Spleen (tissue), 11 donors: Measurements from ENCODE around the gene ACACA. TPM values are rescaled to one million over a fixed set of nuclear protein-coding genes. Genes with fewer than 3 reads are reported as not detected.
"Not testable (repeated sequence)": the region's sequence is repeated elsewhere in the genome, so short reads cannot be mapped to it uniquely, and the experiment has no call there.

Experiments used
- DNase-seq: peaks from one replicate; pipeline ENCODE4 v3.0.0-alpha.2; 2020
- H3K27ac ChIP-seq, 8 donors: fragments of 200-600 bp; sonication (generic) in 7 of 8; 1 replicate in 4 of 8; 2 replicates in 4 of 8; pipeline versions ENCODE4 v1.5.0 to v1.8.0; 2016 to 2021; ENCODE audit warnings: inconsistent platforms in 4 of 8, mild to moderate bottlenecking in 4 of 8, moderate library complexity in 1 of 8
- H3K27me3 ChIP-seq, 7 donors: fragments of 200-600 bp; sonication (generic) in 6 of 7; replicated peaks in 1 of 7; 1 replicate in 4 of 7; 2 replicates in 3 of 7; pipeline versions ENCODE4 v1.5.0 to v1.8.0; 2016 to 2021; ENCODE audit warnings: inconsistent platforms in 3 of 7, mild to moderate bottlenecking in 1 of 7
- H3K36me3 ChIP-seq, 6 donors: fragments of 200-600 bp; sonication (generic) in 5 of 6; 1 replicate in 4 of 6; 2 replicates in 2 of 6; pipeline versions ENCODE4 v1.5.0 to v1.8.0; 2016 to 2021; ENCODE audit warnings: inconsistent platforms in 2 of 6
- H3K4me1 ChIP-seq, 6 donors: fragments of 200-600 bp; sonication (generic) in 5 of 6; 1 replicate in 3 of 6; 2 replicates in 3 of 6; pipeline versions ENCODE4 v1.5.0 to v1.8.0; 2016 to 2021; ENCODE audit warnings: inconsistent platforms in 3 of 6
- H3K4me3 ChIP-seq, 8 donors: fragments of 200-600 bp; sonication (generic) in 7 of 8; 1 replicate in 4 of 8; 2 replicates in 4 of 8; pipeline versions ENCODE4 v1.5.0 to v1.8.0; 2016 to 2021; ENCODE audit warnings: inconsistent platforms in 4 of 8, mild to moderate bottlenecking in 4 of 8, moderate library complexity in 2 of 8
- H3K9me3 ChIP-seq, 8 donors: fragments of 200-600 bp; sonication (generic) in 7 of 8; 1 replicate in 4 of 8; 2 replicates in 4 of 8; pipeline versions ENCODE4 v1.5.0 to v1.8.0; 2016 to 2021; ENCODE audit warnings: inconsistent platforms in 4 of 8
- CTCF ChIP-seq, 11 experiments: fragments of 200-600 bp in 7 of 11; fragments of 450-650 bp in 4 of 11; sonication (generic) in 4 of 11; IDR thresholded peaks in 8 of 11; conservative IDR thresholded peaks in 3 of 11; 1 replicate in 7 of 11; 2 replicates in 4 of 11; pipeline versions ENCODE4 v1.4.0 to v1.8.0; 2016 to 2021; ENCODE audit warnings: antibody characterized with exemption in 11 of 11, inconsistent platforms in 4 of 11, mild to moderate bottlenecking in 1 of 11
- POLR2A ChIP-seq, 3 donors: fragments of 450-650 bp; IDR thresholded peaks; one replicate each; pipeline ENCODE4 v1.5.1; 2017; ENCODE audit warnings: antibody characterized with exemption in 3 of 3, mild to moderate bottlenecking in 1 of 3
- POLR2AphosphoS5 ChIP-seq, 3 donors: sonication (generic); formaldehyde crosslinking; IDR thresholded peaks; one replicate each; pipeline ENCODE4 v1.5.1; 2017; ENCODE audit warnings: antibody characterized with exemption in 3 of 3
- WGBS, 5 donors: extraction: QIAGEN DNeasy Blood & Tissue Kit in 3 of 5; methylation state at CpG; one replicate each; pipeline versions ENCODE4 v1.1.5 to v1.1.7; 2013 to 2018; 5-methylcytosine and 5-hydroxymethylcytosine counted together
- intact Hi-C: fragments of 100-400 bp; cut with DNase I; formaldehyde crosslinking; loops from one replicate; pipeline ENCODE4 v1.15.0; 2023; ENCODE audit warnings: low total_unique reads
- polyA plus RNA-seq, 3 donors: library from polyadenylated mRNA; stranded (reverse); fragments of 200-250 nt; gene quantifications; one replicate each; pipeline ENCODE4 v1.2.1, GENCODE V29; 2013
- total RNA-seq, 7 donors: library from RNA; depleted of rRNA in 3 of 7; stranded (reverse); fragments of >200 nt in 3 of 7; fragmentation: NEBNext Ultra II Directional in 4 of 7; extraction: Animal tissue kit (Norgen Biotek cat#: 25700) in 4 of 7; gene quantifications; one replicate each; pipeline versions ENCODE4 v1.1.0 to v1.2.1, GENCODE V29; 2016 to 2021
- donor health status: healthy with polysubstance abuse.
- donor health status: DM: no; HTN: no; CAD: no; lungs with moderate emphysema.
- donor health status: DM: no; HTN: no; CAD: no.
- donor health status: Bipolar disorder and iron deficiency.
- donor health status: healthy.
- donor health status: DM: no; HTN: no; CAD: no.
- donor health status: DM: yes; HTN: yes; CAD: no.

The ACACA gene
- total and polyA plus RNA-seq, 10 donors, result 3.2 to 50.8 (median 29.2) TPM

- Histone ChIP-seq H3K9me3 (no peaks in the 10 kb centered on the region), H3K36me3 (peaks cover 0 to 7% (median 0%) of the 10 kb centered on the region in 6 donors), H3K4me1 (peaks cover 11 to 43% (median 26%) of the 10 kb centered on the region in 6 donors), H3K27ac (peak overlapping the region; percentile 44 to 87 (median 80)), H3K27me3 (no peaks in the 10 kb centered on the region), H3K4me3 (peak overlapping the region; percentile 70 to 97 (median 89))
- peak; percentile 81 for DNase-seq
- intact Hi-C loops, result no loop called here
- TF ChIP-seq CTCF (IDR thresholded peaks at IDR 0.05 in 8 of 11, conservative IDR thresholded peaks at IDR 0.05 in 3 of 11) (no peak), POLR2AphosphoS5 (IDR thresholded peaks at IDR 0.05) (no peak), POLR2A (IDR thresholded peaks at IDR 0.05) (no peak)
- 6 to 8% (median 7%) methylated on average over 13 to 21 of the region's 21 CpGs for WGBS, 5 donors
Observed at GRCh38 chr17:37358098-37358829, 48.4 kb downstream of the ACACA start.

GRCh38 chr17:37356796-37357569 is 49.7 kb downstream of the ACACA start:
- 89 to 93% (median 91%) methylated on average over 12 of the region's 12 CpGs for WGBS, 5 donors

GRCh38 chr17:37346863-37347402 is 59.7 kb downstream of the ACACA start:
- H3K27ac ChIP-seq, H3K4me3 ChIP-seq, H3K4me1 ChIP-seq, H3K27me3 ChIP-seq, H3K36me3 ChIP-seq, DNase-seq, intact Hi-C loops, H3K9me3 ChIP-seq: not testable (repeated sequence)
- WGBS, 5 donors, result 92 to 97% (median 93%) methylated on average over 8 of the region's 8 CpGs

More at GRCh38 chr17:37356796-37357569, 49.7 kb downstream of the ACACA start:
- H3K27me3 ChIP-seq, DNase-seq, H3K4me3 ChIP-seq, H3K9me3 ChIP-seq, intact Hi-C loops, H3K27ac ChIP-seq, H3K36me3 ChIP-seq: not testable (repeated sequence)
- peaks cover 11 to 43% (median 26%) of the 10 kb centered on the region in 6 donors for H3K4me1 ChIP-seq

GRCh38 chr17:37344519-37344918 is 62.1 kb downstream of the ACACA start:
- intact Hi-C loops, result no loop called here
- TF ChIP-seq POLR2AphosphoS5 (IDR thresholded peaks at IDR 0.05) (no peak), POLR2A (IDR thresholded peaks at IDR 0.05) (no peak), CTCF (IDR thresholded peaks at IDR 0.05 in 8 of 11, conservative IDR thresholded peaks at IDR 0.05 in 3 of 11) (no peak)
- H3K27me3 ChIP-seq, result no peaks in the 10 kb centered on the region
- no peak for DNase-seq
- peaks cover 0 to 5% (median 0%) of the 10 kb centered on the region in 6 donors for H3K36me3 ChIP-seq
- no peaks in the 10 kb centered on the region for H3K4me1 ChIP-seq
- WGBS, 5 donors, result 85 to 95% (median 91%) methylated on average over 4 of the region's 4 CpGs
- H3K27ac ChIP-seq, result no peak overlapping the region
- H3K9me3 ChIP-seq, result no peaks in the 10 kb centered on the region
- H3K4me3 ChIP-seq, result no peak overlapping the region

GRCh38 chr17:37342589-37342988 is 64.0 kb downstream of the ACACA start:
- Histone ChIP-seq H3K27me3 (no peaks in the 10 kb centered on the region), H3K4me3 (no peak overlapping the region), H3K9me3 (no peaks in the 10 kb centered on the region), H3K27ac (no peak overlapping the region), H3K36me3 (peaks cover 0 to 14% (median 0%) of the 10 kb centered on the region in 6 donors), H3K4me1 (peaks cover 0 to 4% (median 0%) of the 10 kb centered on the region in 6 donors)
- no peak for DNase-seq
- intact Hi-C loops, result no loop called here
- 43 to 96% (median 94%) methylated on average over 2 of the region's 2 CpGs for WGBS, 5 donors
- TF ChIP-seq POLR2A (IDR thresholded peaks at IDR 0.05) (no peak), POLR2AphosphoS5 (IDR thresholded peaks at IDR 0.05) (no peak), CTCF (IDR thresholded peaks at IDR 0.05 in 8 of 11, conservative IDR thresholded peaks at IDR 0.05 in 3 of 11) (no peak)
